ENCODE data around the gene MED10.

Gene MED10

GRCh38 chr5:6349387-6349786 is 29.0 kb downstream of the MED10 start:
- Histone ChIP-seq H3K36me3 (ENCODE audit: control insufficient read depth in 4 of 4, insufficient read depth in 4 of 4, low read length in 3 of 4) (no peaks in the 10 kb centered on the region), H3K4me3 (ENCODE audit: control insufficient read depth in 1 of 7, extremely low read depth in 1 of 7, insufficient read depth in 4 of 7, low read depth in 2 of 7, low read length in 6 of 7) (no peak overlapping the region), H3K4me1 (ENCODE audit: control extremely low read depth in 1 of 4, control insufficient read depth in 4 of 4, insufficient read depth in 4 of 4, low read length in 3 of 4) (peaks cover 0 to 5% (median 1%) of the 10 kb centered on the region in 4 experiments), H3K9me3 (ENCODE audit: control extremely low read depth in 1 of 5, control insufficient read depth in 4 of 5, insufficient read depth in 2 of 5, low read depth in 1 of 5, low read length in 4 of 5) (no peaks in the 10 kb centered on the region), H3K27me3 (replicated peaks in 2 of 5; ENCODE audit: control insufficient read depth in 4 of 5, insufficient read depth in 5 of 5, low read length in 4 of 5) (peaks cover 0 to 3% (median 0%) of the 10 kb centered on the region in 5 experiments), H3K27ac (ENCODE audit: insufficient read depth in 1 of 2, low read depth in 1 of 2, low read length in 2 of 2, poor library complexity in 1 of 2, severe bottlenecking in 2 of 2) (no peak overlapping the region)
- CTCF ChIA-PET, result no interaction called here
- DNase-seq, result no peak
- WGBS (ENCODE audit: insufficient coverage), result 97% methylated on average over 10 of the region's 19 CpGs
- POLR2A ChIA-PET, result no interaction called here

- no peak for DNase-seq
- ChIA-PET CTCF (no interaction called here), POLR2A (no interaction called here)
- Histone ChIP-seq H3K36me3 (ENCODE audit: control insufficient read depth in 4 of 4, insufficient read depth in 4 of 4, low read length in 3 of 4) (no peaks in the 10 kb centered on the region), H3K9me3 (ENCODE audit: control extremely low read depth in 1 of 5, control insufficient read depth in 4 of 5, insufficient read depth in 2 of 5, low read depth in 1 of 5, low read length in 4 of 5) (no peaks in the 10 kb centered on the region), H3K4me3 (ENCODE audit: control insufficient read depth in 1 of 7, extremely low read depth in 1 of 7, insufficient read depth in 4 of 7, low read depth in 2 of 7, low read length in 6 of 7) (no peak overlapping the region), H3K4me1 (ENCODE audit: control extremely low read depth in 1 of 4, control insufficient read depth in 4 of 4, insufficient read depth in 4 of 4, low read length in 3 of 4) (peaks cover 0 to under 1% (median under 1%) of the 10 kb centered on the region in 4 experiments), H3K27ac (ENCODE audit: insufficient read depth in 1 of 2, low read depth in 1 of 2, low read length in 2 of 2, poor library complexity in 1 of 2, severe bottlenecking in 2 of 2) (no peak overlapping the region), H3K27me3 (replicated peaks in 2 of 5; ENCODE audit: control insufficient read depth in 4 of 5, insufficient read depth in 5 of 5, low read length in 4 of 5) (peaks cover 0 to 3% (median 0%) of the 10 kb centered on the region in 5 experiments)
- WGBS (ENCODE audit: insufficient coverage), result 98% methylated on average over 15 of the region's 15 CpGs
Measured at GRCh38 chr5:6348476-6349000, 29.8 kb downstream of the MED10 start.

DNA sequence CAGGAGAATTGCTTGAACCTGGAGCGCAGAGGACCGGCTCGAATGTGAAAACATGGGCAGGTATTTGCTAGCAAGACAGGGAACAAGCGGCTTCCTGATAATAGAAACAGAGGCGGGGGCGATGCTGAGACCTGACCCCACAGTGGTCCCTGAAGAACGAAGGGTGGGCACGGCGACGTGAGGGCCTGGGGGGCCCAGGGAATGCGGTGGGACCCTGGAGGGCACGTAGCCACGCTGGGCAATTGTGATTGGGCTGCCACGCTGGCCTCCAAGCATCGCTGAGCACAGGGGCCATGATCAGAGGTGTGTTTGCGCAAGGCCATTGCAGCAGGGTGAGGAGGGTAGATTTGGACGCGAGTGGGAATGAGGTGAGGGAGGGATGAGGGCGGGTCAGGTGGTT is 30.7 kb downstream of the MED10 start:
- ChIA-PET CTCF (no interaction called here), POLR2A (no interaction called here)
- Histone ChIP-seq H3K9me3 (ENCODE audit: control extremely low read depth in 1 of 5, control insufficient read depth in 4 of 5, insufficient read depth in 2 of 5, low read depth in 1 of 5, low read length in 4 of 5) (no peaks in the 10 kb centered on the region), H3K4me3 (ENCODE audit: control insufficient read depth in 1 of 7, extremely low read depth in 1 of 7, insufficient read depth in 4 of 7, low read depth in 2 of 7, low read length in 6 of 7) (no peak overlapping the region), H3K27me3 (replicated peaks in 2 of 5; ENCODE audit: control insufficient read depth in 4 of 5, insufficient read depth in 5 of 5, low read length in 4 of 5) (peaks cover 0 to 3% (median 0%) of the 10 kb centered on the region in 5 experiments), H3K27ac (ENCODE audit: insufficient read depth in 1 of 2, low read depth in 1 of 2, low read length in 2 of 2, poor library complexity in 1 of 2, severe bottlenecking in 2 of 2) (no peak overlapping the region), H3K4me1 (ENCODE audit: control extremely low read depth in 1 of 4, control insufficient read depth in 4 of 4, insufficient read depth in 4 of 4, low read length in 3 of 4) (no peaks in the 10 kb centered on the region), H3K36me3 (ENCODE audit: control insufficient read depth in 4 of 4, insufficient read depth in 4 of 4, low read length in 3 of 4) (no peaks in the 10 kb centered on the region)
- WGBS (ENCODE audit: insufficient coverage), result 94% methylated on average over 16 of the region's 19 CpGs
- no peak for DNase-seq

- 94% methylated on average over 4 of the region's 4 CpGs for WGBS (ENCODE audit: insufficient coverage)
- DNase-seq, result no peak
- H3K9me3 ChIP-seq (ENCODE audit: control extremely low read depth in 1 of 5, control insufficient read depth in 4 of 5, insufficient read depth in 2 of 5, low read depth in 1 of 5, low read length in 4 of 5), result no peaks in the 10 kb centered on the region
- ChIA-PET POLR2A (no interaction called here), CTCF (no interaction called here)
- H3K27ac ChIP-seq (ENCODE audit: insufficient read depth in 1 of 2, low read depth in 1 of 2, low read length in 2 of 2, poor library complexity in 1 of 2, severe bottlenecking in 2 of 2), result no peak overlapping the region
- H3K4me1 ChIP-seq (ENCODE audit: control extremely low read depth in 1 of 4, control insufficient read depth in 4 of 4, insufficient read depth in 4 of 4, low read length in 3 of 4), result no peaks in the 10 kb centered on the region
- peaks cover 0 to 3% (median 0%) of the 10 kb centered on the region in 5 experiments for H3K27me3 ChIP-seq (replicated peaks in 2 of 5; ENCODE audit: control insufficient read depth in 4 of 5, insufficient read depth in 5 of 5, low read length in 4 of 5)
- H3K4me3 ChIP-seq (ENCODE audit: control insufficient read depth in 1 of 7, extremely low read depth in 1 of 7, insufficient read depth in 4 of 7, low read depth in 2 of 7, low read length in 6 of 7), result no peak overlapping the region
- H3K36me3 ChIP-seq (ENCODE audit: control insufficient read depth in 4 of 4, insufficient read depth in 4 of 4, low read length in 3 of 4), result no peaks in the 10 kb centered on the region
Measured at GRCh38 chr5:6347165-6347564, 31.2 kb downstream of the MED10 start.

DNA sequence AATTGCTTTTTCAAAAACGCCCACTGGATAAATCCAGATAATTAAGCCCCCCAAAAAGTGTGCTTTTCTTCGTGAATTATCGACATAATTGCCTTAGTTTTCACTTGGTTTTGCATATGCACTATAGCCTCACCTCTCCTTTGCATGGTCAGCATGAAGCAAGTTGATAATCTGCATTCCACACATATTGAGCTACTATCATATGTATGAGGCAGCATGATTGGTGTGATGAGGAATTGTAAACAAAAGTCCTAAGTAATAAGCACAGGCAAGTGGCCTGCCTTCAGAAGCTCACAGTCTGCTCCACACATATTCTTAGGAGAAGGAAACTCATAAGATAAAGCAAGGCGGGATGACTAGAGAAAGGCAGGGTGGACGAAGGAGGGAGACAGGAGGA is 33.8 kb downstream of the MED10 start:
- ChIA-PET CTCF (interaction anchor here (1.2 to 1.8 kb wide), 2 partner anchors 9 to 23 kb away, joined by 3 to 6 read pairs; no protein-coding TSS in a partner anchor), POLR2A (no interaction called here)
- Histone ChIP-seq H3K4me1 (ENCODE audit: control extremely low read depth in 1 of 4, control insufficient read depth in 4 of 4, insufficient read depth in 4 of 4, low read length in 3 of 4) (no peaks in the 10 kb centered on the region), H3K27ac (ENCODE audit: insufficient read depth in 1 of 2, low read depth in 1 of 2, low read length in 2 of 2, poor library complexity in 1 of 2, severe bottlenecking in 2 of 2) (no peak overlapping the region), H3K36me3 (ENCODE audit: control insufficient read depth in 4 of 4, insufficient read depth in 4 of 4, low read length in 3 of 4) (no peaks in the 10 kb centered on the region), H3K4me3 (ENCODE audit: control insufficient read depth in 1 of 7, extremely low read depth in 1 of 7, insufficient read depth in 4 of 7, low read depth in 2 of 7, low read length in 6 of 7) (no peak overlapping the region), H3K9me3 (ENCODE audit: control extremely low read depth in 1 of 5, control insufficient read depth in 4 of 5, insufficient read depth in 2 of 5, low read depth in 1 of 5, low read length in 4 of 5) (no peaks in the 10 kb centered on the region), H3K27me3 (replicated peaks in 2 of 5; ENCODE audit: control insufficient read depth in 4 of 5, insufficient read depth in 5 of 5, low read length in 4 of 5) (peaks cover 0 to 5% (median 0%) of the 10 kb centered on the region in 5 experiments)
- 90% methylated on average over 5 of the region's 5 CpGs for WGBS (ENCODE audit: insufficient coverage)
- no peak for DNase-seq

DNA sequence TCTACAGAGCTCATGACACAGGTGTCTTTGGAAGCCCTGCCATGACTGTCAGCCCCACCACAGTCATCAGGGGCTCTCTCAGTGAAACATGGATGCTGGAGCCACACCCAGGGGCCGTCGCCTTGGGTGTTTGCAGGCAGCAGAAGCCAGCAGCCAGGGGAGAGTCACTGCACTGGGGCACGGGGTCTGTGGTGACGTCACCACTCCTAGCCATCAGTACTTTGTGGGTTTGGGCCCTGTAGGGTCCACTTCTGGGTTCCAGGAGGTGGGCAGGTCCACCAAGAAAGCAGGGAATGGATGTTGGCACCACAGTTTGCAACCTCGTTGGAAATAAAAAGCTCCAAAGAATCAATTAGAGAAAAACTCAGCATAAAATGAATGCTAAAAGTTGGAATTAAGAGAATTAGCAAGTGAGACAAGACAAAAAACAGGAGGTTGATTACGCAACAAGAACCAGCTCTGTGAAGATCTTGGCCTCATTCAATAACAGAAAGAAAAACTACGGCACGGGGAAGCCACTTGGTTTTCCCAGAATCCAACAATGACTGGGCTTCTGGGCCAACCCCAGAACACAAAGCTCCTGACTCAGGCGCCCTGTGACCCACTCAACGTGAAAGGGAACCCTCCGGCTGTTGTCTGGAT is 34.3 kb downstream of the MED10 start:
- DNase-seq, result no peak
- Histone ChIP-seq H3K36me3 (ENCODE audit: control insufficient read depth in 4 of 4, insufficient read depth in 4 of 4, low read length in 3 of 4) (no peaks in the 10 kb centered on the region), H3K4me1 (ENCODE audit: control extremely low read depth in 1 of 4, control insufficient read depth in 4 of 4, insufficient read depth in 4 of 4, low read length in 3 of 4) (no peaks in the 10 kb centered on the region), H3K4me3 (ENCODE audit: control insufficient read depth in 1 of 7, extremely low read depth in 1 of 7, insufficient read depth in 4 of 7, low read depth in 2 of 7, low read length in 6 of 7) (no peak overlapping the region), H3K27ac (ENCODE audit: insufficient read depth in 1 of 2, low read depth in 1 of 2, low read length in 2 of 2, poor library complexity in 1 of 2, severe bottlenecking in 2 of 2) (no peak overlapping the region), H3K9me3 (ENCODE audit: control extremely low read depth in 1 of 5, control insufficient read depth in 4 of 5, insufficient read depth in 2 of 5, low read depth in 1 of 5, low read length in 4 of 5) (no peaks in the 10 kb centered on the region), H3K27me3 (replicated peaks in 2 of 5; ENCODE audit: control insufficient read depth in 4 of 5, insufficient read depth in 5 of 5, low read length in 4 of 5) (peaks cover 0 to 5% (median 0%) of the 10 kb centered on the region in 5 experiments)
- POLR2A ChIA-PET, result no interaction called here
- WGBS (ENCODE audit: insufficient coverage), result 94% methylated on average over 8 of the region's 11 CpGs
- CTCF ChIA-PET, result interaction anchor here (1.2 to 1.8 kb wide), 3 partner anchors 9 to 23 kb away, joined by 3 to 6 read pairs (median 5); no protein-coding TSS in a partner anchor

GRCh38 chr5:6342689-6343315 is 35.5 kb downstream of the MED10 start:
- 88% methylated on average over 10 of the region's 14 CpGs for WGBS (ENCODE audit: insufficient coverage)
- H3K27ac ChIP-seq (ENCODE audit: insufficient read depth in 1 of 2, low read depth in 1 of 2, low read length in 2 of 2, poor library complexity in 1 of 2, severe bottlenecking in 2 of 2), result no peak overlapping the region
- no peak overlapping the region for H3K4me3 ChIP-seq (ENCODE audit: control insufficient read depth in 1 of 7, extremely low read depth in 1 of 7, insufficient read depth in 4 of 7, low read depth in 2 of 7, low read length in 6 of 7)

More at GRCh38 chr5:6342689-6343315, 35.5 kb downstream of the MED10 start:
- Histone ChIP-seq H3K27me3 (replicated peaks in 2 of 5; ENCODE audit: control insufficient read depth in 4 of 5, insufficient read depth in 5 of 5, low read length in 4 of 5) (peaks cover 0 to 5% (median 0%) of the 10 kb centered on the region in 5 experiments), H3K9me3 (ENCODE audit: control extremely low read depth in 1 of 5, control insufficient read depth in 4 of 5, insufficient read depth in 2 of 5, low read depth in 1 of 5, low read length in 4 of 5) (no peaks in the 10 kb centered on the region), H3K4me1 (ENCODE audit: control extremely low read depth in 1 of 4, control insufficient read depth in 4 of 4, insufficient read depth in 4 of 4, low read length in 3 of 4) (no peaks in the 10 kb centered on the region), H3K36me3 (ENCODE audit: control insufficient read depth in 4 of 4, insufficient read depth in 4 of 4, low read length in 3 of 4) (no peaks in the 10 kb centered on the region)
- CTCF ChIA-PET, result interaction anchor here (1.3 kb wide), 1 partner anchor 8 kb away, joined by 5 read pairs; no protein-coding TSS in a partner anchor
- no peak for DNase-seq
- POLR2A ChIA-PET, result no interaction called here
